WI38 (cell line): ENCODE results near the gene DNAJA1.

ENCODE experiments used
- H3K4me3 ChIP-seq: 2 replicates; pipeline ENCODE4 v1.5.1; 2011; ENCODE audit warnings: low read depth, mild to moderate bottlenecking, control low read depth, low read length
- CTCF ChIP-seq: IDR thresholded peaks from 2 replicates; pipeline ENCODE4 v1.5.1; 2012; ENCODE audit warnings: low read depth, mild to moderate bottlenecking, control low read depth, low read length

Gene DNAJA1

DNA sequence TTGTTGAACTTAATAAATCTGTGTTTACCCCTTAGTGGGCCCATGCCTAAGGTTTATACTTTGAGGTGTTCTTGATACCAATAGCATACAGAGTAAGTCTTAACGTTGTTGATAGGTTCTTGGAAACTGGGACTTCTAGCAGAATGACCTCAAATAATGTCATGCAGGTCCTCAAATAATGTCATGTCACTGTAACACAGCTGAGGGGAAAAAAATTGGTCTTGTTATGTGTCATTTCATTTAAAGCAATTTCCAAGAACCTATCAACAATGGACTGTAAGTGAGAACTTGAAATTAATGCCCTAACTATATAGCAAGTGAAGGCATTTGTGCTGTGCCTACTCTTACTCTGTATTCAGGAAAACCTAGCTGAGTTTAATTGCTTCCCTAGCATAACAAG, 7.2 kb downstream of the DNAJA1 start:
- H3K4me3 ChIP-seq, result no peak overlapping the region

GRCh38 chr9:33032865-33033264, 7.8 kb downstream of the DNAJA1 start:
- H3K4me3 ChIP-seq, result no peak overlapping the region
- TF ChIP-seq CTCF, result no peak

More for the DNA sequence above, 7.2 kb downstream of the DNAJA1 start:
- no peak for TF ChIP-seq CTCF

GRCh38 chr9:33040792-33041431, 15.8 kb downstream of the DNAJA1 start:
- no peak for TF ChIP-seq CTCF

DNA sequence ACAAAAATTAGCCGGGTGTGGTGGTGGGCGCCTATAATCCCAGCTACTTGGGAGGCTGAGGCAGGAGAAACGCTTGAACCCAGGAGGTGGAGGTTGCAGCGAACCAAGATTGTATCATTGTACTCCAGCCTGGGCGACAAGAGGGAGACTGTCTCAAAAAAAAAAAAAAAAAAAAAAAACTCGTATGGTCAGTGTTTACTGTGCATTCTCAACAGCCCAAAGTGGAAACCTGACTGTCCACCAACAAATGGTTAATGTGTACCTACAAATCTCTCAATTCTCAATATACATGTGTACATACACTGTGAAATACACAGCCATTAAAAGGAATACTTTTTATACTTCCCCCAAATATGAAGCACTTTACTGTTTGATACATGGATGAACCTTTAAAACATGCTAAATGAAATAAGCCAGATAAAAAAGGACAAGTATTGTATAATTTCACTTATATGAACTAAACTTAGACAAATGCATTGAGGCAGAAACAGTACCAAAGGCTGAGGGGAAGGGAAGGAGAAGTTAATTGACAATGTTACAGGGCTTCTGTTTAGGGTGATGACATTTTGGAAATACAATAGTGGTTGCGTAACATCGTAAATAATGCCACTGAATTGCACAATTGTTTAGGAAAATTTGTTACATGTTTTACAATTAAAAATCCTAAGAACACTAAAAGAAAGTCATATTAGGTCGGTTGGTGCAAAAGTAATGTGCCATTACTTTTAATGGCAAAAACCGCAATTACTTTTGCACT, 16.5 kb downstream of the DNAJA1 start:
- TF ChIP-seq CTCF, result no peak

More at GRCh38 chr9:33040792-33041431, 15.8 kb downstream of the DNAJA1 start:
- no peak overlapping the region for H3K4me3 ChIP-seq

GRCh38 chr9:33042473-33042872, 17.4 kb downstream of the DNAJA1 start:
- no peak for TF ChIP-seq CTCF
- no peak overlapping the region for H3K4me3 ChIP-seq

More for the DNA sequence above, 16.5 kb downstream of the DNAJA1 start:
- no peak overlapping the region for H3K4me3 ChIP-seq

DNA sequence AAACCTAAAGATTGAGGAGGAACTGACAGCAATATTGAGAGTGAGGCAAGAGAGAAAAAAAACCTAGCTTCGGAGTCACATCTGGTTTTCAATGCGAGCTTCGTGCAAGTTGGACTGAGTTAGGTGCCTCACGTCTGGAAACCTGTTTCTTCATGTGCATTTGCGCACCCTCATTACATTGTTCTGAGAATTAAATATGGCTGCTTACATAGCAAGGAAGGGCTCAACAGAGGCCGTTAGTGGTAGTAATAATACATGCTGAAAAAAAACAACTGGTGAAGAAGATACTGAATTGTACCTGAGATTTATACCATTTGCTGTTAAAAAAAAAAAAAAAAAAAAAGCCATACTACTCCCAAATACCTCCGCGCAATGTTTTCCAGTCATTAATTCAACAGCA, 18.6 kb downstream of the DNAJA1 start:
- TF ChIP-seq CTCF, result no peak
- H3K4me3 ChIP-seq, result peak overlapping the region; percentile 63

GRCh38 chr9:33044162-33044673, 19.1 kb downstream of the DNAJA1 start:
- H3K4me3 ChIP-seq, result peak overlapping the region; percentile 63
- TF ChIP-seq CTCF, result no peak
